Glutamatergic neuron (in vitro differentiated cells): Measurements from ENCODE around the gene OR56A1. TPM values are rescaled to one million over a fixed set of nuclear protein-coding genes. Genes with fewer than 3 reads are reported as not detected.

ENCODE experiments used
- DNase-seq: peaks from one replicate; pipeline ENCODE4 v3.0.0; 2022
- H3K27ac Mint-ChIP-seq: one replicate; pipeline ENCODE4 v1.8.0; 2020; ENCODE audit warnings: mild to moderate bottlenecking, mixed read lengths, inconsistent platforms; ENCODE audit not compliant: unreplicated experiment
- H3K27me3 Mint-ChIP-seq: one replicate; pipeline ENCODE4 v1.8.0; 2020; ENCODE audit warnings: mild to moderate bottlenecking, moderate library complexity, mixed read lengths, inconsistent platforms; ENCODE audit not compliant: unreplicated experiment
- H3K36me3 Mint-ChIP-seq: one replicate; pipeline ENCODE4 v1.8.0; 2020; ENCODE audit warnings: mild to moderate bottlenecking, mixed read lengths, inconsistent platforms; ENCODE audit not compliant: unreplicated experiment
- H3K4me1 Mint-ChIP-seq: one replicate; pipeline ENCODE4 v1.8.0; 2020; ENCODE audit warnings: mild to moderate bottlenecking, low read depth, mixed read lengths, inconsistent platforms; ENCODE audit not compliant: unreplicated experiment
- H3K4me3 Mint-ChIP-seq: one replicate; pipeline ENCODE4 v1.8.0; 2020; ENCODE audit warnings: mild to moderate bottlenecking, mixed read lengths, inconsistent platforms; ENCODE audit not compliant: unreplicated experiment
- H3K9me3 Mint-ChIP-seq: one replicate; pipeline ENCODE4 v1.8.0; 2020; ENCODE audit warnings: mild to moderate bottlenecking, moderate library complexity, mixed read lengths, inconsistent platforms; ENCODE audit not compliant: unreplicated experiment
- CTCF ChIP-seq: fragments of 200-600 bp; sonication (generic); IDR thresholded peaks from one replicate; pipeline ENCODE4 v1.5.0; 2021; ENCODE audit not compliant: partially characterized antibody, unreplicated experiment
- total RNA-seq: library from RNA; stranded (reverse); fragmentation: NEBNext Ultra II Directional; extraction: Animal tissue kit (Norgen Biotek cat#: 25700); gene quantifications from one replicate; pipeline ENCODE4 v1.2.1, GENCODE V29; 2021; ENCODE audit not compliant: unreplicated experiment

The OR56A1 gene
- total RNA-seq, 1 donor from 2014 or later, result 0.15 TPM

GRCh38 chr11:6012035-6012668, 18.4 kb downstream of the OR56A1 start:
- Mint-ChIP-seq H3K4me3 (no peak overlapping the region), H3K9me3 (peaks cover 2% of the 10 kb centered on the region), H3K36me3 (peaks cover 7% of the 10 kb centered on the region), H3K27me3 (no peaks in the 10 kb centered on the region), H3K27ac (no peak overlapping the region), H3K4me1 (no peaks in the 10 kb centered on the region)
- no peak for DNase-seq
- no peak for TF ChIP-seq CTCF

- no peak within 1 kb of the TSS for H3K4me3 Mint-ChIP-seq
- no peaks in the 10 kb centered on the region for H3K36me3 Mint-ChIP-seq
- H3K27me3 Mint-ChIP-seq, result no peaks in the 10 kb centered on the region
- no peaks in the 10 kb centered on the region for H3K4me1 Mint-ChIP-seq
- no peak within 1 kb of the TSS for H3K27ac Mint-ChIP-seq
- no peak for DNase-seq
- no peak for TF ChIP-seq CTCF
- H3K9me3 Mint-ChIP-seq, result no peaks in the 10 kb centered on the region
Observed at GRCh38 chr11:6006846-6007245, 23.7 kb downstream of the OR56A1 start, which contains the start of gene OR56A4. TSS of gene OR56A4 (minus strand) at chr11:6006946. CDS start at chr11:6002992, 3,954 bp downstream.

GRCh38 chr11:6006395-6006794, 24.2 kb downstream of the OR56A1 start:
- no peak for TF ChIP-seq CTCF
- H3K27me3 Mint-ChIP-seq, result no peaks in the 10 kb centered on the region
- H3K27ac Mint-ChIP-seq, result no peak overlapping the region
- no peak overlapping the region for H3K4me3 Mint-ChIP-seq
- no peaks in the 10 kb centered on the region for H3K4me1 Mint-ChIP-seq
- no peaks in the 10 kb centered on the region for H3K36me3 Mint-ChIP-seq
- no peak for DNase-seq
- no peaks in the 10 kb centered on the region for H3K9me3 Mint-ChIP-seq

- Mint-ChIP-seq H3K4me3 (no peak overlapping the region), H3K4me1 (no peaks in the 10 kb centered on the region), H3K27ac (no peak overlapping the region), H3K36me3 (no peaks in the 10 kb centered on the region), H3K9me3 (no peaks in the 10 kb centered on the region), H3K27me3 (peaks cover 1% of the 10 kb centered on the region)
- no peak for TF ChIP-seq CTCF
- no peak for DNase-seq
Observed at GRCh38 chr11:6002202-6002699, 28.3 kb downstream of the OR56A1 start.

GRCh38 chr11:5994791-5995190, 35.8 kb downstream of the OR56A1 start:
- H3K36me3 Mint-ChIP-seq, result peaks cover 5% of the 10 kb centered on the region
- H3K4me3 Mint-ChIP-seq, result no peak overlapping the region
- peaks cover 4% of the 10 kb centered on the region for H3K27me3 Mint-ChIP-seq
- H3K27ac Mint-ChIP-seq, result no peak overlapping the region
- H3K9me3 Mint-ChIP-seq, result no peaks in the 10 kb centered on the region
- TF ChIP-seq CTCF, result no peak
- H3K4me1 Mint-ChIP-seq, result peaks cover 3% of the 10 kb centered on the region
- DNase-seq, result no peak
